H1 (cell line): Measurements from ENCODE around the gene ERMN. TPM values are rescaled to one million over a fixed set of nuclear protein-coding genes. Genes with fewer than 3 reads are reported as not detected.

Experiments
- JUN ChIP-seq: IDR thresholded peaks from 2 replicates; pipeline ENCODE4 v1.6.1; 2011; ENCODE audit warnings: low read depth, mild to moderate bottlenecking, improper control_type of control experiment, low read length
- RNF2 ChIP-seq: fragments of 200-900, 300-1000 bp; sonication (generic); IDR thresholded peaks from 2 replicates; pipeline ENCODE4 v1.7.1; 2016; ENCODE audit warnings: borderline replicate concordance, low read depth, mild to moderate bottlenecking, antibody characterized with exemption, low read length; ENCODE audit not compliant: poor library complexity, severe bottlenecking; ENCODE audit errors: missing control alignments
- SP1 ChIP-seq: IDR thresholded peaks from 2 replicates; pipeline ENCODE4 v1.6.1; 2011; ENCODE audit warnings: low read depth, low read length
- ZNF274 ChIP-seq: IDR thresholded peaks from 2 replicates; pipeline ENCODE4 v1.7.0; 2012; ENCODE audit warnings: low read length, borderline replicate concordance; ENCODE audit errors: extremely low read depth
- polyA plus RNA-seq, 7 experiments: library from polyadenylated mRNA; depleted of rRNA in 3 of 7; stranded (reverse) in 5 of 7; unstranded in 2 of 7; fragments of >200 nt in 5 of 7; fragments of 200-250 nt in 2 of 7; gene quantifications; 1 replicate in 5 of 7; 2 replicates in 1 of 7; 4 replicates in 1 of 7; pipeline versions ENCODE4 v1.2.1 to v1.2.3, GENCODE V29; 2011 to 2013; ENCODE audit warnings: missing spikeins in 2 of 7, mixed read lengths in 2 of 7
- total RNA-seq: library from RNA; stranded (reverse); fragmentation: NEBNext Ultra II Directional; extraction: Animal tissue kit (Norgen Biotek cat#: 25700); gene quantifications from 2 replicates; pipeline ENCODE4 v1.2.1, GENCODE V29; 2021

The ERMN gene
- total and polyA plus RNA-seq, 2 of the 8 experiments (the other 6 are each of a cell fraction or from before 2014, with no cell fraction given) = 0.11 TPM; not detected in 1

GRCh38 chr2:157349949-157350515, 24.4 kb upstream of the ERMN start (continued):
- TF ChIP-seq JUN (no peak), SP1 (no peak), ZNF274 (no peak), RNF2 (no peak)
